Stimulated activated naive B cell treated with anti-CD40 and anti-IgM and Interleukin-4, amounts not matched to agents 10 μg/mL and 1 μg/mL and 100 μg/mL, for 72 hours (primary cell): ENCODE data around the gene DTD2.

Source experiments
- ATAC-seq, 2 donors: fragments of 150-1000 bp; cut with Tn5 transposase; replicated peaks; 2 replicates each; pipeline ENCODE4 v1.10.0; 2021; ENCODE audit warnings: moderate library complexity in 1 of 2
- DNase-seq: peaks from one replicate; pipeline ENCODE4 v3.0.0; 2021
- H3K27ac Mint-ChIP-seq: one replicate; pipeline ENCODE4 v1.8.0; 2022; ENCODE audit warnings: mild to moderate bottlenecking, mixed read lengths
- H3K27me3 Mint-ChIP-seq, 2 donors: one replicate each; pipeline ENCODE4 v1.8.0; 2022; ENCODE audit warnings: mixed read lengths in 2 of 2
- H3K36me3 Mint-ChIP-seq, 2 donors: one replicate each; pipeline ENCODE4 v1.8.0; 2022; ENCODE audit warnings: mixed read lengths in 2 of 2, mild to moderate bottlenecking in 1 of 2
- H3K4me1 Mint-ChIP-seq, 2 donors: one replicate each; pipeline ENCODE4 v1.8.0; 2022; ENCODE audit warnings: mixed read lengths in 2 of 2, mild to moderate bottlenecking in 1 of 2
- H3K4me3 Mint-ChIP-seq, 2 donors: one replicate each; pipeline ENCODE4 v1.8.0; 2022; ENCODE audit warnings: mild to moderate bottlenecking in 2 of 2, mixed read lengths in 2 of 2, moderate library complexity in 1 of 2
- H3K9me3 Mint-ChIP-seq, 2 donors: one replicate each; pipeline ENCODE4 v1.8.0; 2022; ENCODE audit warnings: mixed read lengths in 2 of 2, mild to moderate bottlenecking in 1 of 2

The DTD2 gene

DNA sequence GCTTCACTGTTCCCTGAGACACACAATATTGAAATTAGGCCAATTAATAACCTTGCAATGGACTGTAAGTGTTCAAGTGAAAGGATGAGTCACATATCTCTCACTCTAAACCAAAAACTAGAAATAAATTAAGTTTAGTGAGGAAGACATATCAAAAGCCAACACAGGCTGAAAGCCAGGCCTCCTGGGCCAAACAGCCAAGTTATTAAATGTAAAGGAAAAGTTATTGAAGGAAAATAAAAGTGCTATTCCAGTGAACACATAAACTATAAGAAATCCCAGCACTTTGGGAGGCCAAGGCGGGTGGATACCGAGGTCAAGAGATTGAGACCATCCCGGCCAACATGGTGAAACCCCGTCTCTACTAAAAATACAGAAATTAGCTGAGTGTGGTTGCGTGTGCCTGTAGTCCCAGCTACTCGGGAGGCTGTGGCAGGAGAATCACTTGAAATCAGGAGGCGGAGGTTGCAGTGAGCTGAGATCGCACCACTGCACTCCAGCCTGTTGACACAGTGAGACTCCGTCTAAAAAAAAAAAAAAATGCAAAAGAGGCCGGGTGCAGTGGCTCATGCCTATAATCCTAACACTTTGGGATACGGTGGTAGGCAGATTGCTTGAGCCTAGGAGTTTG lies 26.6 kb downstream of the DTD2 start:
- Mint-ChIP-seq H3K27ac (no peak overlapping the region), H3K9me3 (peaks cover 5 to 6% of the 10 kb centered on the region in 2 donors), H3K27me3 (no peaks in the 10 kb centered on the region), H3K4me1 (peaks cover 5 to 6% of the 10 kb centered on the region in 2 donors), H3K4me3 (no peak overlapping the region), H3K36me3 (peaks cover 18 to 34% of the 10 kb centered on the region in 2 donors)
- DNase-seq, result no peak
- ATAC-seq, result no peak

DNA sequence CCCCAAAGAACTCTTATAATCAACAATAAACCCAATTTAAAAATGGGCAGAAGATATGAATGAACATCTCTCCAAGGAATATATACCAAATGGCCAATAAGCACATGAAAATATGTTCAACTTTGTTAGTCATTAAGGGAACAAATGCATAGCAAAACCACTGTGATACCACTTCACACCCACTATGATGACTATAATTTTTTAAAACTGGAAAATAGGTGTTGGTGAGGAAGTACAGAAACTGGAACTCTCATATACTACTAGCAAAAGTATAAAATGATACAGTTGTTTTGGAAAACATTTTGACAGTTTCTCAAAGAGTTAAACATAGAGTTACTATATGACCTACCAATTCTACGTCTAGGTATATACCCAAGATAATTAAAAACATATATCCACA lies 27.5 kb downstream of the DTD2 start:
- ATAC-seq, result no peak
- H3K27ac Mint-ChIP-seq, result no peak overlapping the region

DNA sequence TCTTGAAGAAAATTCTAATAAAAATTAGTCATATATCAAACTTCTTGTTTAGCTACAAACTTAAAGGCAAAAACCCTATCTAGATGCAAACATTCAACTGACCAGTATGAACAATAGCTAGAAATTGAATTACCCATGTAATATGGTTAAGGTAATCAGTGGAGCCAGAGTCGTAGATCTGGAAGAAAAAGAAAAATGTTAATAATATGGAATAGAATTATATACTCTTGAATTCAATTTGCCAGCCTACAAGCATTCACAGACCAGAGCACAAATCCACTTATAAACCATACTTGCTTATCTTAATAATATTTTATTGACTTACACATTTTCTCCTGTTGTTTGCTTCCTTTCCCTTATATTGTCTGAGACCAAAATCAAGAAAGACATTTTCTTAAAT lies 29.3 kb downstream of the DTD2 start:
- Mint-ChIP-seq H3K4me3 (no peak overlapping the region), H3K27me3 (no peaks in the 10 kb centered on the region), H3K4me1 (no peaks in the 10 kb centered on the region), H3K9me3 (peaks cover 5 to 6% of the 10 kb centered on the region in 2 donors), H3K27ac (no peak overlapping the region), H3K36me3 (peaks cover 20 to 22% of the 10 kb centered on the region in 2 donors)
- ATAC-seq (no peak), DNase-seq (no peak)

More for the DNA sequence above, 27.5 kb downstream of the DTD2 start:
- peaks cover 18 to 28% of the 10 kb centered on the region in 2 donors for H3K36me3 Mint-ChIP-seq
- no peaks in the 10 kb centered on the region for H3K4me1 Mint-ChIP-seq
- H3K27me3 Mint-ChIP-seq, result no peaks in the 10 kb centered on the region
- peaks cover 5 to 6% of the 10 kb centered on the region in 2 donors for H3K9me3 Mint-ChIP-seq
- no peak overlapping the region for H3K4me3 Mint-ChIP-seq
- DNase-seq, result no peak

DNA sequence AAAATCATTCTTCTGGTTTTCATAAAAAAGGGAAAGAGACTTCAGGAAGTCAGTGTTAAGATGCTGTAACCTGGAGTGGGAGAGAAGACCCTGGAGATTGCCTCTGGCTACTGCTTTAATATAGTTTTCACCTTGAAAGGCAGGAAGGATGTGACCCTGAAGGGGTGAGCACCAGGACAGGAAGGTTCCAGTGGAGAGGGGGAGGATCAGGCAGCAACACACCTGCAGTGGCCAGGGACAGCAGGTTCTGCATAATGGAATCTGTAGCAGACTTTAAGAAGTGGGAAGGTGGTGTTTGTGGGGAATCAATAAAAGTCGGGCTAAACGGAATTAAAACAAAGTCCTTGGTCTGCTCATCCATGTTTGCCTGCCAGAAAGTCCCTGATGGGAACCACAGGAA lies 30.6 kb downstream of the DTD2 start:
- Mint-ChIP-seq H3K9me3 (peaks cover 0 to 3% of the 10 kb centered on the region in 2 donors), H3K4me1 (peaks cover 2 to 5% of the 10 kb centered on the region in 2 donors), H3K27ac (no peak overlapping the region)

DNA sequence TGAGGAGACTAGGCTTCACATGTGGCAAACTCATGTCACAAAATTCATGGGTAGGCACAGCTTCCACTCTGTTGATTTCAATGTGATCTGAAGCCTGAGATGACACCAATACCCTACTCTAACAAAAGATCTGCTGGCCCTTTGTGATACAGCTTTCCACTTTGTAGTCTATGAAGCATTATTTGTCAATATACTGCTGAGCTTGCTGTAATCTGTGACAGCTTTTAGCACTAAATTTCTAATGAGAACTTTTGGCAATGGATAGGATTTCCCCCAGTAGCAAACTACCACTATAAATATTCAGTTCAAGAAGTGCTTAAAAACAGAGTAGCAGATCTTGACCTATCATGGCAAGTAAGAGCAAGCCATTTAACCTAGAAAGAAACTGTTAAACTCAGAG lies 31.4 kb downstream of the DTD2 start:
- Mint-ChIP-seq H3K27me3 (no peaks in the 10 kb centered on the region), H3K4me3 (no peak overlapping the region), H3K4me1 (peaks cover 8 to 13% of the 10 kb centered on the region in 2 donors), H3K27ac (no peak overlapping the region), H3K36me3 (peaks cover 8% of the 10 kb centered on the region in 2 donors), H3K9me3 (no peaks in the 10 kb centered on the region)
- ATAC-seq, result no peak
- DNase-seq, result no peak

More for the DNA sequence above, 30.6 kb downstream of the DTD2 start:
- no peaks in the 10 kb centered on the region for H3K27me3 Mint-ChIP-seq
- no peak overlapping the region for H3K4me3 Mint-ChIP-seq
- ATAC-seq (no peak), DNase-seq (no peak)
- H3K36me3 Mint-ChIP-seq, result peaks cover 13% of the 10 kb centered on the region in 2 donors

DNA sequence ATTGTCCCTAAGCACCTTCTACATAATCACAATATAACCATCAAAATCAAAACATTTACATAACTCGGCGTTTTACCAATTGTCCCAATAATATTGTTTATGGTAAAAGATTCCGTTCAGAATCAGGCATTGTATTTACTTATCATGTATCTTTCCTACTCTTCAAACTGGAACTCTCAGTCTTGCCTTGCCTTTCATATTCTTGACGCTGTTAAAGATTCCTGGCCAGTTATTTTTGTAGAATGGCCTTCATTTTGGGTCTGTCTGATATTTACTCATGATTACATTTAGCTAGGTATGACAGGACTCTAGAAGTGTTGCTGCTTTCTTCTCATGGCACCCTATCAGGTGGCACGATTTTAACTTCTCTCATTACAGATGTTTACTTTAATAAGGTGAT lies 36.1 kb downstream of the DTD2 start:
- DNase-seq (no peak), ATAC-seq (no peak)
- Mint-ChIP-seq H3K4me3 (peak overlapping the region; percentile 94 to 99), H3K9me3 (no peaks in the 10 kb centered on the region), H3K27ac (peak overlapping the region; percentile 99), H3K36me3 (peaks cover 4% of the 10 kb centered on the region in 2 donors), H3K27me3 (no peaks in the 10 kb centered on the region), H3K4me1 (peaks cover 15 to 37% of the 10 kb centered on the region in 2 donors)

DNA sequence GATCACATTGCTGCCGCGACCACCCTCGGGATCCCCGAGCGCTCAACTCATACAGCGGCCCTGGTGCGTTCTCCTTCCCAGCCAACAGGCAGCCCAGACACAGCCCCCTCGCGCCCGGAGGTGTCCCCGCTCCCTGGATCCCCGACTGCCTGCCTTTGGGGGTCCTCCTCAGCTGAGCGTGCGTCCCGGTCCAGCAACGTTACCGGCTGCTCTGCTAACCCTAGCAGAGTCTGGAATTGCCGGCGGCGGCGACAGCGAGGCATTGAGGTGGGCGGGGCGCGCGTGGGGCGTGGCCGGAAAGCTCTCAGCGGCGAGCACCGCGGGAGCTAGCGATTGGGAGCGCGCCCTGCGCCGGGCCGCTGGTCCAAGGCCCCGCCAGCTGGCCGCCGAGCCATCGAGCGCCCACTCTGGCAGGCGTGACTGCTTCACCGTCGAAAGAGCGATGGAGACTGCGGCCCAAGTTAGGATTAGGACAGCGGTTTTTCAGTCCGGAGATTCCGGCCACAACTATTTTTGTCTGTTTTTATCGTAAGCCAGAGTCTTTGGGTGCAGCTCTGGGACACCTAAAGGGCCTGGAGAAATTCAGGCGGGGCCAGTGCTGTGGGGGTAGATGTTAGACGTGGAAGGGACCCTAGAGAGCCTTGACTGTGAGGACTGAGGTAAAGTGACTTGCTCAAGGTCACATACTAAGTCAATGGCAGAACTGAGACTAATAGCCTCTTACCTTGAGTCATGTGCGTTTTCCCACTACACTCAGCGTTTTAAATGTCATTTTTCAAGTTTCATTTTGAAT lies 36.8 kb downstream of the DTD2 start, which contains the start of gene HEATR5A:
Gene HEATR5A (minus strand): TSS at position 232 of the 793 bp plus-strand sequence. CDS start 17,575 bp downstream, outside the sequence.
- H3K27ac Mint-ChIP-seq, result peak within 1 kb of the TSS; percentile 99
- peak within 1 kb of the TSS; percentile 94 to 99 for H3K4me3 Mint-ChIP-seq
- DNase-seq (peak; percentile 92), ATAC-seq (peak; percentile 93 to 95)
- H3K36me3 Mint-ChIP-seq, result peaks cover 4% of the 10 kb centered on the region in 2 donors
- H3K9me3 Mint-ChIP-seq, result no peaks in the 10 kb centered on the region
- no peaks in the 10 kb centered on the region for H3K27me3 Mint-ChIP-seq
- H3K4me1 Mint-ChIP-seq, result peaks cover 15 to 37% of the 10 kb centered on the region in 2 donors

DNA sequence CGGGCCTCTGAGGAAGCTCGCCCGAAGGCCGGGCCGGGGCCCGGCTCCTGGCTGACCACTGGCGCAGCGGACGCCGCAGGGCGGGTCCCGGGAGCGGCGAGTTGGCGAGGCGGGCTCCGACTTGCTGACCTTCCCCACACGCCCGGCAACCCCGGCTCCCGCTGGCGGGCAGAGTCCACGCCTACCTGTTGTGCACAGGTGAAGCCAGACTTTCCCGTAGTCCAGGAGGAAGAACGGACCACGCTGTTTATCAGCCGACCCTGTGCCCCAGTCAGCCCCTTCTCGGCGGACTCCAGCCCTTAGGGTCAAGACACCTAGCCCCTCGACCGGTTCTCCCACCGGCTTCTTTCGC lies 37.4 kb downstream of the DTD2 start:
- no peak for DNase-seq
- peak overlapping the region; percentile 94 to 99 for H3K4me3 Mint-ChIP-seq
- peak overlapping the region; percentile 99 for H3K27ac Mint-ChIP-seq
- no peaks in the 10 kb centered on the region for H3K9me3 Mint-ChIP-seq
- H3K27me3 Mint-ChIP-seq, result no peaks in the 10 kb centered on the region
- H3K4me1 Mint-ChIP-seq, result peaks cover 15 to 37% of the 10 kb centered on the region in 2 donors
- peak; percentile 19 to 21 for ATAC-seq
- H3K36me3 Mint-ChIP-seq, result peaks cover 4% of the 10 kb centered on the region in 2 donors

DNA sequence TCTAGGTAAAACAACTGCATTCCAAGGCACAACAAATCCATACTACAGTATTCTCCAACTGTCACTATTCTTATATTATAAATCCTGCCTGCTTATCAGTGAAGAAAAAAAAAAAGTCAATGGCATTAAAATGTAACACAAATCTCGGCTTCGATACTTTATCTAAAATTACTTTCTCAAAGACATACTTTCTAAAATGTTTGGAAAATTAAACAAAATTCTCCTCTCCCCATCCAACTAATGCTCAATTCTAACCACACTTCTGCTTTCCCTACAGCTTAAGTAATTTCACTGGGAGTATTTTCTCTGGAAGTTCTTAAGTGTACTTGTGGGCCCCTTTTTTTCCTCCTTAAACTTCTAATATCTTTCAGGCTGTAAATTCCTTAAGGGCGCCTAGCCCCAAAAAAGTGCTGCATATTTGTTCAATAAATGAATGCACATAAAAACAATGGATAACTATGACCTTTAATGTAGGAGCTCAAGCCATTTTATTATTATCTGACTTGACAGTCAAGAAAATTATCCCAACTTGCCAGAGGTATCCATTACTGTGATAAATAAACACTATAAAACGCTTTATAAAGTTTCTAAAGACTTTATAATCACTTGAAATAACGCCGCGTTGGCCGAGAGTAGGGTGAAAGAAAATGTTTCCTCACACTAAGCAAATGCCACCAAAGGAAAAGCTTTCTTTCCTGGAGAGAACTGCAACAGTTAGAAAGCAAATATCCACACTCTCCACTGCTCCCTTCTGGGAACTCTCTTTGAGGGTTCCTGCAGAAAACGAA lies 37.9 kb downstream of the DTD2 start:
- no peaks in the 10 kb centered on the region for H3K9me3 Mint-ChIP-seq
- peak overlapping the region; percentile 16 for H3K27ac Mint-ChIP-seq
- ATAC-seq (no peak), DNase-seq (no peak)
- H3K4me3 Mint-ChIP-seq, result peak overlapping the region; percentile 94 to 99
- peaks cover 15 to 41% of the 10 kb centered on the region in 2 donors for H3K4me1 Mint-ChIP-seq
- no peaks in the 10 kb centered on the region for H3K27me3 Mint-ChIP-seq
- peaks cover 4% of the 10 kb centered on the region in 2 donors for H3K36me3 Mint-ChIP-seq

DNA sequence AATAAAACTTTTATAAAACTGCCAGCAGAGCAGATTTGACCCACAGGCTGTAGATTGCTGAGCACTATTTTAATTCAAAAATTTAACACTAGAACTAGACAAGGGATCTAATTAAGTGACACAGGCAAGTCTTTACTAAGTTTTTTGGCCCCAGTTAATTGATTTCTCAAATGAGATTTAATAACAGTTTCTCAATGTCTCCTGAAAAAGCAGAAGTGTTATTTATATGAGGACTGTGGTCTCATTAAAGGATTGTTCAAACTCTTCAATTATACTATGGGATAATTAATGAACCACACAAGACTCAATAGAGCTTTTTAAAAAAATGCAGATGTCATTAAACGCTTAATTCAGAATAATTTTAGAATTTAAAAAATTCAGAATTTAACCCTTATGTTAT lies 38.9 kb downstream of the DTD2 start:
- Mint-ChIP-seq H3K27ac (no peak overlapping the region), H3K4me1 (peaks cover 15 to 48% of the 10 kb centered on the region in 2 donors), H3K4me3 (no peak overlapping the region), H3K27me3 (no peaks in the 10 kb centered on the region), H3K36me3 (peaks cover 2 to 4% of the 10 kb centered on the region in 2 donors), H3K9me3 (no peaks in the 10 kb centered on the region)
- no peak for DNase-seq
- no peak for ATAC-seq

DNA sequence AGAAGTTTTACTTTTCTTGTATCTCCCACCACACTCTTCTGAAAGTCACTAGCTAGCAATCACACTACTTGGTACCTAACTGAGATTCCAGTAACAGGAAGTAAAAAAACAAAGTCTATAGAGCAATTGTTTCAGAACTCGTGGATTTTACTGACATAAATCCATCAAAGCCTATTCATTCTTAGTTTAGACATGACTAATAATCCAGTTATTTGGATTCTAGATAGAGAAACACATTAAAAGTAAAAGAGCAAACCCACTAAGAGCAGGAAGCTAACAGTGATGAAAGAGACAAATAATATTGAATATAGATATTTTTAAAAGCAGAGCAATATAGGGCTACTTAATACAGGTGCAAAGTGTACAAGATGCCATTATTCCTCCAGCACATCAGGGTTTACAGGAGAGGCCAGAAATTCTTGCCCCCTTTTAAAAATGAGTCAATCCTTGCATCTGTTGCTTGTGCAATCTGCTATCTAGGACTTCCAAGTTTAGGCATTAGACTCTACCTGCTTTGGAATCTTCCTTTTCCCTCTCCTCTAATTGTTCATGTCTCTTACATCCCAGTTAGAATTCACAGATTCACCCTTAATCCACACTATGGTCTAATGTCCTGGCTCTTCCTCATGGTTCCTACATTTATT lies 43.0 kb downstream of the DTD2 start:
- Mint-ChIP-seq H3K4me3 (no peak overlapping the region), H3K36me3 (no peaks in the 10 kb centered on the region), H3K27ac (no peak overlapping the region), H3K4me1 (peaks cover 6 to 43% of the 10 kb centered on the region in 2 donors), H3K9me3 (no peaks in the 10 kb centered on the region), H3K27me3 (no peaks in the 10 kb centered on the region)
- DNase-seq (no peak), ATAC-seq (no peak)

DNA sequence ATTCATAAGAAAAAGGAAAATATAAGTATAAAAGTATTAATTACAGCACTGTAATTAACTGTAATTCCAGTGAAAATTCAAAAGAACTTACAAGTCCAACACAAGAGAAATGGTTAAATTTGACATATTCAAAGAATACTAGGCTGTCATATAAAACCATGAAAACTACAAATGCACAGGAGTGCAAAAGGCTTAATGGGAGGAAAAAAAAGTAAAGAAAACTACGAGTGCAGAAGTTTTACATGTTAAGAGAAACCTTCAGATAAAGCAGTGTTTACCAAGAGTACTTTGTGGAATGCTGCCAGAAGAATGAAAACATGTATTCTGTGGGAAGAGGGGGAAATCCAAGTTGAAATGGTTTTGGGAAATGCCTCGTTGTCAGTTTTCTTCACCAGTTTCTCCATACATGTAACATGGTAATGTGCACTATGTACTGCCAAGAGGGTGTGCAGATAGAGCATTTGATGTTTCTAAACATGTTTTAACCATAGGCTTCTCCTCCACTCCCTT lies 46.0 kb downstream of the DTD2 start:
- no peak overlapping the region for H3K27ac Mint-ChIP-seq
- H3K9me3 Mint-ChIP-seq, result no peaks in the 10 kb centered on the region
- H3K27me3 Mint-ChIP-seq, result no peaks in the 10 kb centered on the region
- ATAC-seq (no peak), DNase-seq (no peak)
- H3K4me3 Mint-ChIP-seq, result no peak overlapping the region
- H3K4me1 Mint-ChIP-seq, result peaks cover 5 to 27% of the 10 kb centered on the region in 2 donors
- no peaks in the 10 kb centered on the region for H3K36me3 Mint-ChIP-seq

DNA sequence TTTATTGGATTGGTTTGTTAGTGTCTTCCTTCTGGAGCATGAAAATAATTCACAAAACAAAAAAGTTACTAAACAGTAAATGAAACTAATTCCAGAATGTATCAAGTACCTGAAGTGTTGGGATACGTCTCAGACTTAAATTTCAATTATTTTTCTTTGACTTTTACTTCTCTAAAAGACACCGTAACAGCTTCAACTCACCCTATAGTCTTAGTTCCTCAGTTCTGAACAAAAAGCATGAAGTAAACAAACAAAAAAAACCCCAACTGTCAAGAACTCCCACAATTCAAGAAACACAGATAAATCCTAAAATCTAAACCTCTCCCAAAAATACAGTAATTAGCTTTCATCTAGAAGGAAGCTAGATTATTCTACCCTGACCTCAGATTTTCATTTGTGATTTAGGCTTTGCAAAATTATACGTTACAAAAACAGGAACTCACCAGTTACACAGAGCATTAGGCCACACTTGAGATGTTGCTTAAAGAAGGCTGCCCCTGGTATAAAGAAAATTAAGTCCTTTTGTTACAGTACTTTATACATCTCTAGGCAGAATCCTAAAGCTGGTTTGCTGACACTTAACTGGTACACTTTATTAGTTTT lies 47.2 kb downstream of the DTD2 start:
- DNase-seq (no peak), ATAC-seq (peak; percentile 69 to 72)
- Mint-ChIP-seq H3K27me3 (no peaks in the 10 kb centered on the region), H3K4me1 (peaks cover 5 to 27% of the 10 kb centered on the region in 2 donors), H3K36me3 (peaks cover 0 to under 1% of the 10 kb centered on the region in 2 donors), H3K4me3 (peak overlapping the region; percentile 69 to 82), H3K27ac (peak overlapping the region; percentile 90), H3K9me3 (no peaks in the 10 kb centered on the region)
